Common myeloid progenitor, CD34-positive (primary cell): ENCODE measurements around the gene GINS2.
A peak's percentile ranks its signal among the peaks of the same experiment; 100 is the strongest.

Experiments
- CTCF ChIA-PET: fragments of 350-600 bp; sonication (Branson Sonifier 250); formaldehyde crosslinking; loops from one replicate; lab custom pipeline; 2021; ENCODE audit warnings: antibody characterized with exemption; lab: Charles Lee
- POLR2A ChIA-PET: fragments of 350-600 bp; sonication (Branson Sonifier 250); formaldehyde crosslinking; loops from one replicate; lab custom pipeline; 2021; ENCODE audit warnings: antibody characterized with exemption; lab: Charles Lee
- DNase-seq, 3 donors: peaks; one replicate each; pipeline versions ENCODE4 v3.0.0 to v3.0.0-alpha.2; 2013
- H3K27ac ChIP-seq, 2 experiments: 1 replicate in 1 of 2; 2 replicates in 1 of 2; pipeline ENCODE4 v1.7.0; 2013; ENCODE audit warnings: inconsistent platforms in 2 of 2, low read length in 2 of 2, mild to moderate bottlenecking in 2 of 2, low read depth in 1 of 2, moderate library complexity in 1 of 2; ENCODE audit not compliant: severe bottlenecking in 2 of 2, insufficient read depth in 1 of 2, poor library complexity in 1 of 2
- H3K27me3 ChIP-seq, 5 experiments: replicated peaks in 2 of 5; 1 replicate in 3 of 5; 2 replicates in 2 of 5; pipeline versions ENCODE4 v1.6.1 to v1.7.0; 2013; ENCODE audit warnings: low read length in 4 of 5, mild to moderate bottlenecking in 2 of 5, moderate library complexity in 2 of 5, inconsistent platforms in 1 of 5; ENCODE audit not compliant: insufficient read depth in 5 of 5, control insufficient read depth in 4 of 5
- H3K36me3 ChIP-seq, 4 experiments: 1 replicate in 2 of 4; 2 replicates in 2 of 4; pipeline versions ENCODE4 v1.6.1 to v1.7.0; 2013; ENCODE audit warnings: low read length in 3 of 4, control low read depth in 1 of 4, mild to moderate bottlenecking in 1 of 4; ENCODE audit not compliant: control insufficient read depth in 4 of 4, insufficient read depth in 4 of 4
- H3K4me1 ChIP-seq, 4 experiments: 1 replicate in 3 of 4; 2 replicates in 1 of 4; pipeline versions ENCODE4 v1.6.1 to v1.7.1; 2013; ENCODE audit warnings: low read length in 3 of 4, mild to moderate bottlenecking in 3 of 4, control low read depth in 1 of 4, inconsistent platforms in 1 of 4, moderate library complexity in 1 of 4; ENCODE audit not compliant: control insufficient read depth in 4 of 4, insufficient read depth in 4 of 4; ENCODE audit errors: control extremely low read depth in 1 of 4
- H3K4me3 ChIP-seq, 7 experiments: 1 replicate in 4 of 7; 2 replicates in 3 of 7; pipeline versions ENCODE4 v1.5.1 to v1.7.0; 2013; ENCODE audit warnings: mild to moderate bottlenecking in 7 of 7, low read length in 6 of 7, moderate library complexity in 6 of 7, inconsistent platforms in 2 of 7, low read depth in 2 of 7, control low read depth in 1 of 7; ENCODE audit not compliant: insufficient read depth in 4 of 7, control insufficient read depth in 1 of 7; ENCODE audit errors: extremely low read depth in 1 of 7
- H3K9me3 ChIP-seq, 5 experiments: 1 replicate in 4 of 5; 2 replicates in 1 of 5; pipeline versions ENCODE4 v1.6.1 to v1.7.1; 2013; ENCODE audit warnings: low read length in 4 of 5, mild to moderate bottlenecking in 2 of 5, inconsistent platforms in 1 of 5, low read depth in 1 of 5, moderate library complexity in 1 of 5; ENCODE audit not compliant: control insufficient read depth in 4 of 5, insufficient read depth in 2 of 5; ENCODE audit errors: control extremely low read depth in 1 of 5
- WGBS: methylation state at CpG from one replicate; pipeline ENCODE4 v1.1.5; 2013; ENCODE audit not compliant: insufficient coverage; 5-methylcytosine and 5-hydroxymethylcytosine counted together

Gene GINS2

DNA sequence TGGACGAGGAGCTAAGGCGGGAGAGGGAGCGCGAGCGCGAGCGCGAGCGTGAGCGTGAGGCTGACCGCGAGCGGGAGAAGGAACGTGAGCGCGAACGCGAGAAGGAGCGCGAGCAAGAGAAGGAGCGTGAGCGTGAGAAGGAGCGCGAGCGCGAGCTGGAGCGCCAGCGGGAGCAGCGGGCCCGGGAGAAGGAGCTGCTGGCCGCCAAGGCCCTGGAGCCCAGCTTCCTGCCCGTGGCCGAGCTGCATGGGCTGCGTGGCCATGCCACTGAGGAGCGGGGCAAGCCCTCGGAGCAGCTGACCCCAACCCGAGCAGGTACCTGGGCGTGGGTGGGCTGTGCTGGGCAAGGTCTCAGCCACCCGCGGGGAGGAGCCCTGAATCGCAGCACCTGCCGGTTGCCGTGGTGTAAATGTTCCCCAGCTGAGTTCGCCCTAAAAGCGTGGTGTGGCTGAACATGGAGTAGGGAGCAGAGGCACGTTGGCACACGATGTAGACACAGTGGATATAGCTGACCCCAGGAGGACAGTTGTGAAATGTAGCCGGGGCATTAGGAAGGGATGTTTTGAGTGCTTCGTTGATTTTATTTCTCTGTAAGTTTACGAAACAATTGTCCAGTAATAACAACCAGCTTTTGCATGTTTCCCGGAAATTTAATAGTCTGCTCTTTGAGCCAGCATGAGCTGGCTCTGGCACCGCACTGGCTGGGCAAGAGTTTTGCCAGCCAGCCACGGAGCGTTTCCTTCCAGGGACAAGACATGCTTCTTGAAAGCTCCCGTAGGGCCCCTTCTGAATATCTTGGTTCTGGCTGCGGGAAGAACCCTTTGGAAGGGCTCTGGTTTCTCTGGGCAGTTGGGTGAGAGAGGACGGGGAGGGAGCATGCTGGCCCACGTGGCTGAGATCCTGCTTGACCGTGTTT, 32.1 kb downstream of the GINS2 start:
- Histone ChIP-seq H3K4me3 (no peak overlapping the region), H3K4me1 (peaks cover 0 to 14% (median 5%) of the 10 kb centered on the region in 4 experiments), H3K27me3 (no peaks in the 10 kb centered on the region), H3K9me3 (no peaks in the 10 kb centered on the region), H3K36me3 (peaks cover 18 to 91% (median 74%) of the 10 kb centered on the region in 4 experiments), H3K27ac (no peak overlapping the region)
- no peak for DNase-seq
- whole genome bisulfite sequencing = 97% methylated on average over 58 of the region's 59 CpGs
- ChIA-PET POLR2A (no interaction called here), CTCF (interaction anchor here (0.6 to 1.2 kb wide), 5 partner anchors 16 to 81 kb away, joined by 3 to 4 read pairs (median 3); no protein-coding TSS in a partner anchor)

DNA sequence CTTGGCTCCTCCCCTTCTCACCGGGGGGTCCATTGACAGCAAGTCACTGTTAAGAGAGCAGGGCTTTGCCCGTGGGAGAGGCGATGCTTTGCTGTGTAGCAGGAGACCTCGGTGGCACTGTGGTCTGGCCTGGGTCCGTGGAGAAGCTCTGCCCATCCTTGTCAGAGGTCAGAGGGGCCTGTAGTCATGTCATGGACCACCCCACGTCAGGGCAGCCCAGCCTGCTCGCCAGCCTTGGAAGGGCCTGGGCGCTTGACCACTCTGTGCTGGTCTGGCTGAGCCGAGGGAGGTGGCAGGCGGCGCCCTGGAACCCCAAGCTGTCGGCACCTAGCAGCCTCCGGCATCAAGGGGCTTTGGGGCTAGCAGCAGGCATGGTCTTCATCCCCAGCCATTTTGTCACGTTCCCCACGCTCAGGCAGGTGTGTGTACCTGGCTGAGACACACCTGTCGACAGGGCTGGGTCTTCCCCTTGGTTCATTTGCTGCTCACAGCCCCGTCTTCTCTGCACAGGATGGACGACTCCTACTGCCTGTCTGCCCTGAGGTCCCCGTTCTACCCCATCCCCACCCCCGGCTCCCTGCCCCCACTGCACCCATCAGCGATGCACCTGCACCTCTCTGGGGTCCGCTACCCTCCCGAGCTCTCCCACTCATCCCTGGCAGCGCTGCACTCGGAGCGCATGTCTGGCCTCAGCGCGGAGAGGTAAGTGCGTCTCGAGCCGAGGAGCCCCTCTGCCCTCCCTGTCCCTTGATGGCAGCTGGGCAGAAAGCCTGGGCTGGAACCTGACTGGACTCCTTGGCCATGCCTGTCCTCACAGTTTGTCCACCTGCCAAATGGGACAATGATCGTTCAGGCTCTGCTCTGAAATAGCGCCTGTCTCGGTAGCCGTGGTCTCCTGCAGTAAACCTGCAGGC, 33.3 kb downstream of the GINS2 start:
- Histone ChIP-seq H3K27ac (no peak overlapping the region), H3K9me3 (no peaks in the 10 kb centered on the region), H3K36me3 (peaks cover 18 to 84% (median 71%) of the 10 kb centered on the region in 4 experiments), H3K4me3 (no peak overlapping the region), H3K27me3 (no peaks in the 10 kb centered on the region), H3K4me1 (peaks cover 0 to 18% (median 9%) of the 10 kb centered on the region in 4 experiments)
- CTCF ChIA-PET = interaction anchor here (0.9 to 1.1 kb wide), 2 partner anchors 18 to 58 kb away, joined by 3 to 4 read pairs; no protein-coding TSS in a partner anchor
- WGBS = 98% methylated on average over 34 of the region's 35 CpGs
- no peak for DNase-seq
- POLR2A ChIA-PET = no interaction called here

DNA sequence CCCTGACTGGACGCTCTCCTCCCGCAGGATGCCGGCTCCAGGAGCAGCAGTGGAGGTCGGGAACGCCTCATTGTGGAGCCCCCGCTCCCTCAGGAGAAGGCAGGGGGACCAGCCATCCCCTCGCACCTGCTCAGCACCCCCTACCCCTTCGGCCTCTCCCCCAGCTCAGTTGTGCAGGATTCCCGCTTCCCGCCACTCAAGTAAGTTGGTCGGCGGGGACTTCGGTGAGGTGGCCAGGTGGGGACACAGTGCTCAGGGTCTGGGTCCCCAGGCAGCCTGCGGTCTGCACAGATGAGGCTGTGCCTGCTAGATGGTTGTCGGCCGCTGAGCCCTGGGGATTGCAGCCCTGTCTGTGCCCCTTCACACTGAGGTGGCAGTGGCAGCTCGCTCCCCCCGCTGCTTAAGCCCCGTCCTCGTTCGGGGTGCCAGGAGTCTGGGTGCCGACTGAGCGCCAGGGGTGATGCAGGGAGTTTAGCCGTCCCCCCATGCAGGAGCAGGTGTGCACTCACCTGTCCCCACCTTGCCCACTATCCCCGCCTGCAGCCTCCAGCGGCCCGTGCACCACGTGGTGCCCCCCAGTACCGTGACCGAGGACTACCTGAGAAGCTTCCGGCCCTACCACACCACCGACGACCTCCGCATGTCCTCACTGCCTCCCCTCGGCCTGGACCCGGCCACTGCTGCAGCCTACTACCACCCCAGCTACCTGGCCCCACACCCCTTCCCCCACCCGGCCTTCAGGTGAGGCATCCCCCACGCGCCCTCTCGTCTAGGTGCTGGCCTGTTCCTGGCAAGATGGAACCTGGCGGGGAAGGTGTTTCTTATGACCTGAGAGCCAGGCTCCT, 34.3 kb downstream of the GINS2 start:
- CTCF ChIA-PET = no interaction called here
- peaks cover 18 to 86% (median 71%) of the 10 kb centered on the region in 4 experiments for H3K36me3 ChIP-seq

DNA sequence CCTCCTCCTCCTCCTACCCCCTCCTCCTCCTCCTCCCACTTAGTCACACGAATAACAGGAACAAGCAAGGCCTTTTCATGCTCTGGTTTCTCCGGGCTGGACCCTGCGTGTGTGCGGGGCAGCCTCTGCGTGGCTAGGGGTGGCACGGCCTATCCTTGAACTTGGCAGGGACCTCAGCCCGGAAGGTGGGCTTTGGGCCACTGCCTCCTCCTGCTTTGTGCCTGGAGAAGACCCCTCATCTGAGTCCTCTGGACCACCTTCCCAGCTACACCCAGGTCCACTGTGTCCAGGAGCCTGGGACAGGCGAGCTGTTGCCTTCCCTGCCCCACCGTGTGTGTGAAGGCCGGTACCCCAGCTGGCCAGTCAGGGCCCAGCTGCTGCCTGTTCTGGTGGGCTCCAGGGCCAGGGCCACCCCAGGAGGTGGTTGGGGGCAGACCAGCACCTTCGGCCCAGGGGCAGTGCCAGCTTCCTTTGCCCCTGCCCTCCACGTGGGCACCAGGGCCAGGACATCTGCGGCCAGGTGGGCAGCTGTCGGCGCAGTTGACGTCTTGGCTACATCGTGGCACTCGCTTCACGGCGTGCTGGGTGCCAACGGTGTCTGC, 35.4 kb downstream of the GINS2 start:
- DNase-seq = no peak
- WGBS = 82% methylated on average over 20 of the region's 21 CpGs
- H3K36me3 ChIP-seq = peaks cover 14 to 87% (median 66%) of the 10 kb centered on the region in 4 experiments
- no peaks in the 10 kb centered on the region for H3K9me3 ChIP-seq
- no peak overlapping the region for H3K27ac ChIP-seq
- no peaks in the 10 kb centered on the region for H3K27me3 ChIP-seq
- H3K4me1 ChIP-seq = peaks cover 0 to 20% (median 10%) of the 10 kb centered on the region in 4 experiments
- CTCF ChIA-PET = interaction anchor here (1.0 kb wide), 1 partner anchor 15 kb away, joined by 3 read pairs; no protein-coding TSS in a partner anchor
- POLR2A ChIA-PET = no interaction called here
- H3K4me3 ChIP-seq = no peak overlapping the region

More for the DNA sequence above, 34.3 kb downstream of the GINS2 start:
- H3K9me3 ChIP-seq = no peaks in the 10 kb centered on the region
- no peak overlapping the region for H3K27ac ChIP-seq
- peaks cover 0 to 20% (median 10%) of the 10 kb centered on the region in 4 experiments for H3K4me1 ChIP-seq
- H3K4me3 ChIP-seq = no peak overlapping the region
- WGBS = 96% methylated on average over 37 of the region's 41 CpGs
- DNase-seq = no peak
- POLR2A ChIA-PET = no interaction called here
- no peaks in the 10 kb centered on the region for H3K27me3 ChIP-seq

DNA sequence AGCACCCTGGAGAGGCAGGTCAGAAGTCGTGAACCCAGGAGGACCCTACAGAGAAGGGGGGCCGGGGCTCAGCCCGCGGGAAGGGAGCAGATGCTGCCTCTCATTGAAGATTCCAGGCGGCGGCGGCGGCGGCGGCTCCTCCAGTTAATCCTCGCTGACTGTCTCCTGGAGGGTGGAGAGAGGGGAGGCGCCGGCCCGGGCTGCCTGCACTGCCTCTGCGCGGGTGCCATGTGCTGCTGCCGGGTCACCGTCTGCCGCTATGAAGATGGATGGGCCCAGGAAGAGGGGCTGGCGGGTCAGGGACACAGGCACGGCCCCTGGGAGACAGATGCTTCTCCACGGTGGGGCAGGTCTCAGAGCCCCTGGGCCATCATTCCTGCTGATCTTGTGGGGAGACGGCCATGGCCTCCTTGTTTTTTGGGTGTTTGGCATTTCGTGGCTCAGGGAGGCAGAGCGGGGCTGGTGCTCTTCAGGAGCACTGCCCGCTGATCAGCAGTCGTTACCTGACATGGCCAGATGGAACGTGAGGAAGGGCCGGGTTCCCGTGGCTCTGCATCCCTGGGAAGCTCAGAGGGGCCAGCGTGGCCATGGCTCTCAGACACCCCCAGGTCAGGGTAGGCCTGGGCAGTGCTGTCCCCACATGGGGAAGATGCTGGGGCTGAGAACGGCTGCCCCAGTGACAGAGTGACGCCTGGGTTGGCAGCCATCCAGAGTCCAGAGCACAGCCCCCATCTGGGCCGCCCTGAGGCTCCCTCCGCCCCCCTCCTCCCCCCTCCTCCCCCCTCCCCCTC, 36.1 kb downstream of the GINS2 start:
- peaks cover 0 to 20% (median 10%) of the 10 kb centered on the region in 4 experiments for H3K4me1 ChIP-seq
- H3K9me3 ChIP-seq = no peaks in the 10 kb centered on the region
- no peak overlapping the region for H3K4me3 ChIP-seq
- WGBS = 74% methylated on average over 31 of the region's 35 CpGs
- POLR2A ChIA-PET = no interaction called here
- CTCF ChIA-PET = interaction anchor here (1.0 kb wide), 1 partner anchor 16 kb away, joined by 3 read pairs; no protein-coding TSS in a partner anchor
- peaks cover 12 to 86% (median 64%) of the 10 kb centered on the region in 4 experiments for H3K36me3 ChIP-seq
- no peak overlapping the region for H3K27ac ChIP-seq
- DNase-seq = peak; percentile 61 to 86 (median 83)
- no peaks in the 10 kb centered on the region for H3K27me3 ChIP-seq
